ENCODE measurements around the gene SCAMP2.

SCAMP2 gene

DNA sequence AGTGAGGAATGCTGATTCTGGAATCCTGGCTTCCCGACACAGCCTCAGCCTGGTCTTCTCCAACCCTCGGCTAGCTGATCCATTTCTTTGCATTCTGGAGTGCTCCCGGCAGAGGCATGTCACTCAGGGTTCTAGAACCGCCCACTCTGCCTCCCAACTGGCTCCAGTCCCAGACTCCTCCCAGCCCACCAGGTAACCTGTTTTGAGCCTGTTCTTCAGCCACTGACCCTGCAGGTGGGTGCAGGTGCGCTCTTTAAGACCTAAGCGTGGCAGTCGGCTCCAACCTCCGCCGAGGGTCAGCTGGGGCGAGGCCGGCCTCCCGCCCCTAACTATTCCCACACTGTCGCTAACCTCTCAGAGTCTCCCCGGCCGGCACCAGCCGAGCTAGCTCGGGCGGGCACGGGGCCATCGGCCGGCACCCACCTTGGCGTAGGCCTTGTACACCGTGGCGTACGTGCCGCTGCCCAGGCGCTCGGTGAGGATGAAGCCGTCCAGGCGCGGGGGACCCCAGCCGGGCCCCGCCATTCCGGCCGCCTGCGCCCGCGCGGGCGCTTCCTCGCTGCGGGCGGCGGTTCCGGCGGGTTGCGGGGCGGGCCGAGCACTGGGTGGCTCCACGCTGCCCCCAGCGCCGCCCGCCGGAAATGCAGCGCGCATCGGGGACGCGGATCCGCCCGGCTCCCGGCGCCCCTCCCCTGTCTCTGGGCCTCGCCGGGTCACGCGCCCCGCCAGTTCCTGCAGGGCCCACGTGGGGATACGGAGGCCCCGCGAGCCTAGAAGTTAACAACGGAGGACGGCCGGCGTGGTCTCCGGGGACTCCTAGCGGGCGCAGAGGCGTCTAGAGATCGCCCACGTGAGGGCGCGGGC lies 30.4 kb downstream of the SCAMP2 start, which contains the start of gene ULK3:
Gene ULK3 (minus strand): TSS at position 576 of the 864 bp plus-strand sequence. CDS start 51 bp downstream, at position 525.
- peak within 1 kb of the TSS; percentile 86 for H3K4me3 ChIP-seq (ENCODE audit: low read depth, low read length)
- TF ChIP-seq, protein P1, sequence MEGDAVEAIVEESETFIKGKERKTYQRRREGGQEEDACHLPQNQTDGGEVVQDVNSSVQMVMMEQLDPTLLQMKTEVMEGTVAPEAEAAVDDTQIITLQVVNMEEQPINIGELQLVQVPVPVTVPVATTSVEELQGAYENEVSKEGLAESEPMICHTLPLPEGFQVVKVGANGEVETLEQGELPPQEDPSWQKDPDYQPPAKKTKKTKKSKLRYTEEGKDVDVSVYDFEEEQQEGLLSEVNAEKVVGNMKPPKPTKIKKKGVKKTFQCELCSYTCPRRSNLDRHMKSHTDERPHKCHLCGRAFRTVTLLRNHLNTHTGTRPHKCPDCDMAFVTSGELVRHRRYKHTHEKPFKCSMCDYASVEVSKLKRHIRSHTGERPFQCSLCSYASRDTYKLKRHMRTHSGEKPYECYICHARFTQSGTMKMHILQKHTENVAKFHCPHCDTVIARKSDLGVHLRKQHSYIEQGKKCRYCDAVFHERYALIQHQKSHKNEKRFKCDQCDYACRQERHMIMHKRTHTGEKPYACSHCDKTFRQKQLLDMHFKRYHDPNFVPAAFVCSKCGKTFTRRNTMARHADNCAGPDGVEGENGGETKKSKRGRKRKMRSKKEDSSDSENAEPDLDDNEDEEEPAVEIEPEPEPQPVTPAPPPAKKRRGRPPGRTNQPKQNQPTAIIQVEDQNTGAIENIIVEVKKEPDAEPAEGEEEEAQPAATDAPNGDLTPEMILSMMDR (conservative IDR thresholded peaks at IDR 0.05; ENCODE audit: low read depth, low read length): no peak
- DNase-seq (ENCODE audit: low read depth): peak; percentile 91

DNA sequence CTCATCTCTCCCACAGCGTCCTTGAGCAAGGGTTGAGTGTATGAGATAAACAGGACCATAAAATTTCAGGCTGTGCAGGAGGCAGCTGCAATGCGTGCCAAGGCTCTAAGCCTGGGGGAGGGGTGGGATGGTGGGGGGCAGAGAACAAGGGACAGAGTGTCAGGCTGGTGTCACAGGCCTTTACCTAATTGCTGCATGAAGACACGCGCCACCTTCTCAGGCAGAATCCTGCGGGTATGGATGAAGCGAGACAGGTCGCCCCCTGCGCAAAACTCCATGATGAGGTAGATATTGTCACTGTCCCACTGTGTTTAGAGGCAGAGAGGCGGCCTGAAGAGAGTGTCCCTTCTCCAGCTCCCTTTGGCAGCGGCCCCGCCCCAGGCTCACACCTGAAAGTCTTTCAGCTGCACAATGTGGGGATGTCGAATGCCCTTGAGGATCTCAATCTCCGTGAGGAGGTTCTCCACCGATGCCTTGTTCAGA lies 31.2 kb downstream of the SCAMP2 start:
- TF ChIP-seq, protein P1 (conservative IDR thresholded peaks at IDR 0.05; ENCODE audit: low read depth, low read length): no peak
- peak overlapping the region; percentile 86 for H3K4me3 ChIP-seq (ENCODE audit: low read depth, low read length)
- DNase-seq (ENCODE audit: low read depth): no peak

DNA sequence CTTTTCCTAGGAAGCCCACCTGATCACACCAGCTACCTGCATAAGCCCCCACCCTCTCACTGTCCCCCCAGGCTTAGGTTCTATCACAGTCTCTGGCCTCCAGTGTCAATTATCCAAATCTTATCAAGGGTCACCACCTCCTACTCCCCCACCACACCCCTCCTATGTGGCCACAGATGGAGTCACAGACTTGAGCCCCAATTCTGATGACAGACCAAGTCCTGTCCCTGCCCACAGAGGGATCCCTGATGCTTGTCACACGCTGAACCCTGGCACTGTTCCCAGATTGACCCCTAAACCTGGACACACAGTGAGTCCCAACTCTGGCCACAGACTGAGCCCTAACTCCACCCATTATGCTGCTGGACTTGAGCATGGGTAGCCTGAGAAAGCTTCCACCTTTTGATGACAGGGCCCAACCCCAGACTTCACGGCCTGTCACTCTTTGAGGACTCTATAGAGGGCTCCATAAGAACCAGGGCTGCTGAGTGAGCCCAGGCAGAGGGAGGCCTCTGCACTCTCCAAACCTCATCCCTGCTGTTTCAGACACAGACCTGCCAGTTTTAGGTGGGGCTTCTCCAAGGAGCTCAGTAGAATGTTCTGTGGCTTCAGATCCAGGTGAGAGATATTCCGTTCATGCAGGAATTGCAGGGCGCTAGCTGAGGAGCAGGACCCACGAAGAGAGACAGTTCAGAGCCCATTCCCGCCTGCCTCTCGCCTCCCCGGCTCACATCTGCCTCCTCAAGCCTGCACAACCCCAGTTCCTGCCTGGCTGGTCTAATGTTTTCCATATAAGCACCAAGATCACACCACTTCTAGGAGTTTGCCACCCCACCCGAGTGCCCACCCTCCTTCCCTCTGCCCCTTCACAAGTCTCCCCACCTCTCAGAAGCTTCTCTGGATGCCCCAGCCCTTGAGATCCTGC lies 32.1 kb downstream of the SCAMP2 start:
- TF ChIP-seq, protein P1 (conservative IDR thresholded peaks at IDR 0.05; ENCODE audit: low read depth, low read length): no peak
- H3K4me3 ChIP-seq (ENCODE audit: low read depth, low read length): no peak overlapping the region
- DNase-seq (ENCODE audit: low read depth): no peak

DNA sequence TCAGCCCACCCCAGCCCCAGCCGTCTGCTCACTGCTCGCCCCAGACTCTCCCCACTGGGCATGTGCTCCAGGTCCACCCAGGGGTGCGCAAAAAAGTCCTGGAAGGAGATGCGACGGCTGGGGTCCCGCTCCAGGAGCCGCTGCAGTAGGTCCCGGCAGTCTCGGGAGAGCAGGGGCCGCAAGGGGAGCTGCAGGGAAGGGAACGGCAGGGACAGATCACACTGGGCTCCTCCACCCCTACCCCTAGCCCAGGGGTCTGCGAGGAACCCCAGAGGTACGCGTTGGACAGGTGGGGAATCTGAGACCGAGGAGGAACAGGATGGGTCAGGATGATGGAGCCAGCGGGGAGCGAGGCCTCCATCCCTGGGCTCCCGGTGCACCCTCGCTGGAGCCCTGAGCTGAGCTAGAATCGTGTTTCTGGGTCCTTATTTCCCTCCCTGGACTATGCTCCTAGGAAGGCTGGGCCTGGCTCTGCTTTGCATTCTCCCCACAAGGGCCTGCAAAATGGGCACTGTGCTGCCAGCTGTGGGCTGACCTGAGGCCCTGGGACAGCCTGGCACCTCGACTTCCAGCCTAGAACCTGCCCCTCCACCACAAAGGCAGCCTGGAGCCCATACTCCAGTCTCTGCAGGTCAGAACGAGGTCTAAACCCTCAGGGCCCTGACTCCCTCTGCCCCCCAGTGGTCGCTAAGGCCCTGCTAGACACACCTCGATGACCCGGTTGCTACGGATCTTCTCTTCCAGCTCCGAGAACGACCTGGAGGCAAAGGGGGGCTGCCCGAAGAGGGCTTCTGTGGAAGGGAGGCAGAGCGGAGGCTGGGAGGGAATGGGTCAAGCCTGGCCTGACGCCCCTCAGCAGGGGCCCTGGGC lies 33.4 kb downstream of the SCAMP2 start:
- H3K4me3 ChIP-seq (ENCODE audit: low read depth, low read length): no peak overlapping the region
- TF ChIP-seq, protein P1 (conservative IDR thresholded peaks at IDR 0.05; ENCODE audit: low read depth, low read length): no peak
- DNase-seq (ENCODE audit: low read depth): no peak

DNA sequence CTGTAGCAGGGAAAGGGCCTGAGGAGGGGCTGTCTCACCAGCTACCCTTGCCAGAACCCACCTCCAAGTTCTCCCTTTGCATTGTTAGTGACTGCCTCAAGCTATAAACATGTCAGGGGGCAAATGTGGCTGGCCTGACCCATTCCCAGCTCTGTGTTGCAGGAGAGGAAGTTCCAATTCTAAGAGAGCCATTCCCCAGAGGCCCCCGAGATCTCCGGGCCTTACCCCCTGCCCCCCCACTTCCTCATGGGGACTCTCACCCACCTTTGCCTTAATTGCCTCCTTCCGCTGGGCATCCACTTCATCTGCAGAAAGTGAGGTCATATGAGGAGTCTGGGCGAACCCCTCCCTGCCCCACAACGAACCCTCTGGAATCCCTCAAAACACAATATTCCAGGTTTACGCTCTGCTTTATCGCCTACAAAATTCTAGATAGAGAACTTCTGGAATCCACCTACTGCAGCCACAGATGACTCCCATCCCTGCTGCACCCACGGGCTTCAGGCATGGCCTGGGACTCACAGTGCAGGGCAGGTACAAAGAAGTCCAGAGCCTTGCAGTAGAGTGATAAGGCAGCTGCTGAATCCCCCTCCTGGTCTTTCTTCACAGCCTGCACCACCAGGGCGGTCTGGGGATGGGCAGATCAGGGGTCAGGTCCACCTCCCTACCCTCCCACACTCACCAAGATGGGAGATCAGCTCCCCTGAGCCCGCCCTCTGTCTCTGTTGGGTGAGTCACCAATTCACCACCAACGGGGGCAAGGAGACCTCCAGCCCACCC lies 34.2 kb downstream of the SCAMP2 start:
- TF ChIP-seq, protein P1 (conservative IDR thresholded peaks at IDR 0.05; ENCODE audit: low read depth, low read length): no peak
- DNase-seq (ENCODE audit: low read depth): no peak
- H3K4me3 ChIP-seq (ENCODE audit: low read depth, low read length): no peak overlapping the region
